Measurements from ENCODE around the gene DMD. TPM values are rescaled to one million over a fixed set of nuclear protein-coding genes. Genes with fewer than 3 reads are reported as not detected.

The DMD gene
- total RNA-seq, 1 donor from 2014 or later: 1.7 TPM

GRCh38 chrX:31165241-31166035 is 2045.9 kb downstream of the DMD start:
- Mint-ChIP-seq H3K4me3 (ENCODE audit: unreplicated experiment) (no peak overlapping the region), H3K36me3 (ENCODE audit: unreplicated experiment) (no peaks in the 10 kb centered on the region), H3K9me3 (ENCODE audit: unreplicated experiment) (no peaks in the 10 kb centered on the region), H3K4me1 (ENCODE audit: low read depth, unreplicated experiment) (no peaks in the 10 kb centered on the region), H3K27ac (ENCODE audit: unreplicated experiment) (no peak overlapping the region), H3K27me3 (ENCODE audit: unreplicated experiment) (no peaks in the 10 kb centered on the region)
- no peak for DNase-seq
- TF ChIP-seq CTCF (IDR thresholded peaks at IDR 0.05; ENCODE audit: partially characterized antibody, unreplicated experiment): no peak

GRCh38 chrX:31154946-31155345 is 2056.4 kb downstream of the DMD start:
- H3K27ac Mint-ChIP-seq (ENCODE audit: unreplicated experiment): no peak overlapping the region
- DNase-seq: no peak
- H3K9me3 Mint-ChIP-seq (ENCODE audit: unreplicated experiment): no peaks in the 10 kb centered on the region
- H3K4me1 Mint-ChIP-seq (ENCODE audit: low read depth, unreplicated experiment): no peaks in the 10 kb centered on the region
- H3K36me3 Mint-ChIP-seq (ENCODE audit: unreplicated experiment): no peaks in the 10 kb centered on the region
- no peak for TF ChIP-seq CTCF (IDR thresholded peaks at IDR 0.05; ENCODE audit: partially characterized antibody, unreplicated experiment)
- H3K27me3 Mint-ChIP-seq (ENCODE audit: unreplicated experiment): no peaks in the 10 kb centered on the region
- no peak overlapping the region for H3K4me3 Mint-ChIP-seq (ENCODE audit: unreplicated experiment)

- no peak overlapping the region for H3K4me3 Mint-ChIP-seq (ENCODE audit: unreplicated experiment)
- H3K27me3 Mint-ChIP-seq (ENCODE audit: unreplicated experiment): no peaks in the 10 kb centered on the region
- DNase-seq: no peak
- no peak overlapping the region for H3K27ac Mint-ChIP-seq (ENCODE audit: unreplicated experiment)
- no peaks in the 10 kb centered on the region for H3K36me3 Mint-ChIP-seq (ENCODE audit: unreplicated experiment)
- H3K4me1 Mint-ChIP-seq (ENCODE audit: low read depth, unreplicated experiment): no peaks in the 10 kb centered on the region
- H3K9me3 Mint-ChIP-seq (ENCODE audit: unreplicated experiment): no peaks in the 10 kb centered on the region
- no peak for TF ChIP-seq CTCF (IDR thresholded peaks at IDR 0.05; ENCODE audit: partially characterized antibody, unreplicated experiment)
Measured at GRCh38 chrX:31153475-31154047, 2057.8 kb downstream of the DMD start.

- no peaks in the 10 kb centered on the region for H3K4me1 Mint-ChIP-seq (ENCODE audit: low read depth, unreplicated experiment)
- H3K27me3 Mint-ChIP-seq (ENCODE audit: unreplicated experiment): no peaks in the 10 kb centered on the region
- TF ChIP-seq CTCF (IDR thresholded peaks at IDR 0.05; ENCODE audit: partially characterized antibody, unreplicated experiment): no peak
- no peak overlapping the region for H3K27ac Mint-ChIP-seq (ENCODE audit: unreplicated experiment)
- H3K36me3 Mint-ChIP-seq (ENCODE audit: unreplicated experiment): no peaks in the 10 kb centered on the region
- no peak overlapping the region for H3K4me3 Mint-ChIP-seq (ENCODE audit: unreplicated experiment)
- no peaks in the 10 kb centered on the region for H3K9me3 Mint-ChIP-seq (ENCODE audit: unreplicated experiment)
- peak; percentile 12 for DNase-seq
Measured at GRCh38 chrX:31147175-31147574, 2064.2 kb downstream of the DMD start.

- H3K27me3 Mint-ChIP-seq (ENCODE audit: unreplicated experiment): no peaks in the 10 kb centered on the region
- no peak overlapping the region for H3K4me3 Mint-ChIP-seq (ENCODE audit: unreplicated experiment)
- TF ChIP-seq CTCF (IDR thresholded peaks at IDR 0.05; ENCODE audit: partially characterized antibody, unreplicated experiment): no peak
- H3K4me1 Mint-ChIP-seq (ENCODE audit: low read depth, unreplicated experiment): no peaks in the 10 kb centered on the region
- DNase-seq: no peak
- no peaks in the 10 kb centered on the region for H3K9me3 Mint-ChIP-seq (ENCODE audit: unreplicated experiment)
- no peaks in the 10 kb centered on the region for H3K36me3 Mint-ChIP-seq (ENCODE audit: unreplicated experiment)
- H3K27ac Mint-ChIP-seq (ENCODE audit: unreplicated experiment): no peak overlapping the region
Measured at GRCh38 chrX:31139961-31140360, 2071.4 kb downstream of the DMD start.
